Vagina (tissue), 2 donors: ENCODE measurements around the gene CYRIA.

Experiments used
- POLR2A ChIP-seq, 2 donors: fragments of 450-650 bp; IDR thresholded peaks; one replicate each; pipeline ENCODE4 v1.6.1; 2017; ENCODE audit warnings: antibody characterized with exemption in 2 of 2, mild to moderate bottlenecking in 2 of 2, moderate library complexity in 2 of 2
- TF ChIP-seq, protein P1 (sequence below), 3 experiments: fragments of 450-650 bp in 2 of 3; fragments of 200-600 bp in 1 of 3; sonication (generic) in 1 of 3; IDR thresholded peaks; one replicate each; pipeline ENCODE4 v1.5.1; 2017 to 2019; ENCODE audit warnings: antibody characterized with exemption in 3 of 3, mild to moderate bottlenecking in 2 of 3, moderate library complexity in 2 of 3

DNA sequence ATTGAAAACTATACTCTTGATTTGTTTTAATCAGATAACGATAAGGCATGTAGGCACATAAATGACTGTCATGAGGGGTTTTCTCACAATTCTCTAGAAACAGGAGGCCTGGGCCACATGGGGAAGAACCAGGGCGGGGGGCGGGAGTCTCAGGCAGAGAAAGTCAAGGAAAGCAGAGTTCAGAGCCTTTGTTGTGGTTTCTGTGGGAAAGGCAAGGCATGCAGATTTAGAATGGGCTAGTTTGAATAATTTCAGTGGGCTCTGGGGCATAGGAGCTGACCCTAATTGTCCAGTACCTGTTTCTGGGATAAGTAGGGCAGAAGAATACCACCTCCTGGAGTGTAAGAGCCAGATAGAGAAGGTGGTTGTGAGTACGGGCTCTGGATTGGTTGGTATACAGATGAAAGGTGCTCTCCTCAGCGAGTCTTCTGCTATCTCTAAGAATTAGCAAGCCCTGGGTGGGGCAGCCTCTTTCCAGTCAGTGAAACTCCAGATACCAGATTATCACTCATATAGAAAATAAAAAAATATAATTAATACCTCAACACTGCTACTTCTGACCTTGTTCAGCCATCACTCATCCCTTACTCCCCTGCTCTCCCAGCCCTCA, 41.5 kb upstream of the CYRIA start:
- no peak for TF ChIP-seq POLR2A (IDR thresholded peaks at IDR 0.05)
- TF ChIP-seq, protein P1, sequence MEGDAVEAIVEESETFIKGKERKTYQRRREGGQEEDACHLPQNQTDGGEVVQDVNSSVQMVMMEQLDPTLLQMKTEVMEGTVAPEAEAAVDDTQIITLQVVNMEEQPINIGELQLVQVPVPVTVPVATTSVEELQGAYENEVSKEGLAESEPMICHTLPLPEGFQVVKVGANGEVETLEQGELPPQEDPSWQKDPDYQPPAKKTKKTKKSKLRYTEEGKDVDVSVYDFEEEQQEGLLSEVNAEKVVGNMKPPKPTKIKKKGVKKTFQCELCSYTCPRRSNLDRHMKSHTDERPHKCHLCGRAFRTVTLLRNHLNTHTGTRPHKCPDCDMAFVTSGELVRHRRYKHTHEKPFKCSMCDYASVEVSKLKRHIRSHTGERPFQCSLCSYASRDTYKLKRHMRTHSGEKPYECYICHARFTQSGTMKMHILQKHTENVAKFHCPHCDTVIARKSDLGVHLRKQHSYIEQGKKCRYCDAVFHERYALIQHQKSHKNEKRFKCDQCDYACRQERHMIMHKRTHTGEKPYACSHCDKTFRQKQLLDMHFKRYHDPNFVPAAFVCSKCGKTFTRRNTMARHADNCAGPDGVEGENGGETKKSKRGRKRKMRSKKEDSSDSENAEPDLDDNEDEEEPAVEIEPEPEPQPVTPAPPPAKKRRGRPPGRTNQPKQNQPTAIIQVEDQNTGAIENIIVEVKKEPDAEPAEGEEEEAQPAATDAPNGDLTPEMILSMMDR (IDR thresholded peaks at IDR 0.05): no peak
